Inferior parietal cortex (tissue), 1 donor: Measurements from ENCODE around the gene CACNB1.
"Not testable (repeated sequence)": the region's sequence is repeated elsewhere in the genome, so short reads cannot be mapped to it uniquely, and the experiment has no call there.

Experiments
- DNase-seq: peaks from one replicate; pipeline ENCODE4 v3.0.0-alpha.2; 2016; ENCODE audit errors: extremely low spot score

Gene CACNB1

GRCh38 chr17:39151150-39151942 is 46.1 kb downstream of the CACNB1 start, which contains the start of gene PLXDC1:
TSS of gene PLXDC1 (minus strand) at chr17:39151637. CDS start at chr17:39151437, 200 bp downstream.
- DNase-seq: no peak

GRCh38 chr17:39150795-39151149 is 46.7 kb downstream of the CACNB1 start:
- DNase-seq: no peak

- no peak for DNase-seq
Observed at GRCh38 chr17:39150104-39150634, 47.3 kb downstream of the CACNB1 start.

- DNase-seq: no peak
Observed at GRCh38 chr17:39147221-39148185, 50.0 kb downstream of the CACNB1 start.

- DNase-seq: no peak
Observed at GRCh38 chr17:39146273-39146672, 51.2 kb downstream of the CACNB1 start.

GRCh38 chr17:39145143-39145542 is 52.3 kb downstream of the CACNB1 start:
- DNase-seq: no peak

- DNase-seq: no peak
Observed at GRCh38 chr17:39144416-39144840, 53.0 kb downstream of the CACNB1 start.

- no peak for DNase-seq
Observed at GRCh38 chr17:39143552-39144093, 53.8 kb downstream of the CACNB1 start.

GRCh38 chr17:39141915-39142664 is 55.4 kb downstream of the CACNB1 start:
- DNase-seq: no peak

- DNase-seq: no peak
Observed at GRCh38 chr17:39141294-39141693, 56.2 kb downstream of the CACNB1 start.

- DNase-seq: no peak
Observed at GRCh38 chr17:39139561-39139960, 57.9 kb downstream of the CACNB1 start.

- no peak for DNase-seq
Observed at GRCh38 chr17:39139161-39139511, 58.3 kb downstream of the CACNB1 start.

- no peak for DNase-seq
Observed at GRCh38 chr17:39138431-39139160, 58.9 kb downstream of the CACNB1 start.

GRCh38 chr17:39134878-39135277 is 62.6 kb downstream of the CACNB1 start:
- no peak for DNase-seq

- DNase-seq: no peak
Observed at GRCh38 chr17:39132192-39132610, 65.3 kb downstream of the CACNB1 start.

GRCh38 chr17:39131616-39132015 is 65.9 kb downstream of the CACNB1 start:
- no peak for DNase-seq

GRCh38 chr17:39130205-39130604 is 67.3 kb downstream of the CACNB1 start:
- DNase-seq: no peak

GRCh38 chr17:39129544-39129943 is 67.9 kb downstream of the CACNB1 start:
- not testable (repeated sequence) for DNase-seq

- no peak for DNase-seq
Observed at GRCh38 chr17:39126436-39126835, 71.0 kb downstream of the CACNB1 start.

- DNase-seq: no peak
Observed at GRCh38 chr17:39125143-39125875, 72.2 kb downstream of the CACNB1 start.
